Activated effector memory CD4-positive, alpha-beta T cell treated with Interleukin-2 at 50 U/mL for 16 hours (primary cell): ENCODE data around the gene RACGAP1.
A peak's percentile ranks its signal among the peaks of the same experiment; 100 is the strongest.
"Not testable (repeated sequence)": the region's sequence is repeated elsewhere in the genome, so short reads cannot be mapped to it uniquely, and the experiment has no call there.

Experiments
- DNase-seq: peaks from one replicate; pipeline ENCODE4 v3.0.0-alpha.2; 2020

RACGAP1 gene

GRCh38 chr12:50055831-50056638 is 30.7 kb upstream of the RACGAP1 start:
- DNase-seq = peak; percentile 40

GRCh38 chr12:50053583-50053982 is 28.3 kb upstream of the RACGAP1 start:
- no peak for DNase-seq

GRCh38 chr12:50052964-50053363 is 27.7 kb upstream of the RACGAP1 start:
- DNase-seq = no peak

- DNase-seq = no peak
Observed at GRCh38 chr12:50052544-50052943, 27.2 kb upstream of the RACGAP1 start.

GRCh38 chr12:50051101-50051806 is 26.0 kb upstream of the RACGAP1 start:
- DNase-seq = no peak

- no peak for DNase-seq
Observed at GRCh38 chr12:50050410-50051098, 25.3 kb upstream of the RACGAP1 start.

- DNase-seq = no peak
Observed at GRCh38 chr12:50050119-50050385, 24.8 kb upstream of the RACGAP1 start.

GRCh38 chr12:50049254-50050118 is 24.2 kb upstream of the RACGAP1 start:
- no peak for DNase-seq

- DNase-seq = no peak
Observed at GRCh38 chr12:50047693-50048250, 22.5 kb upstream of the RACGAP1 start.

- DNase-seq = no peak
Observed at GRCh38 chr12:50043854-50044253, 18.6 kb upstream of the RACGAP1 start.

GRCh38 chr12:50043308-50043707 is 18.0 kb upstream of the RACGAP1 start:
- DNase-seq = no peak

- DNase-seq = no peak
Observed at GRCh38 chr12:50042693-50043092, 17.4 kb upstream of the RACGAP1 start.

GRCh38 chr12:50041962-50042361 is 16.7 kb upstream of the RACGAP1 start:
- DNase-seq = no peak

- DNase-seq = no peak
Observed at GRCh38 chr12:50041062-50041860, 16.0 kb upstream of the RACGAP1 start.

GRCh38 chr12:50040657-50041056 is 15.4 kb upstream of the RACGAP1 start:
- no peak for DNase-seq

GRCh38 chr12:50039151-50039835 is 14.0 kb upstream of the RACGAP1 start:
- peak; percentile 64 for DNase-seq

- no peak for DNase-seq
Observed at GRCh38 chr12:50038336-50038735, 13.0 kb upstream of the RACGAP1 start.

GRCh38 chr12:50032854-50033581 is 7.7 kb upstream of the RACGAP1 start:
- DNase-seq = no peak

GRCh38 chr12:50032515-50032853 is 7.2 kb upstream of the RACGAP1 start:
- no peak for DNase-seq

GRCh38 chr12:50030449-50030848 is 5.2 kb upstream of the RACGAP1 start:
- not testable (repeated sequence) for DNase-seq

GRCh38 chr12:50026691-50027090 is 1.4 kb upstream of the RACGAP1 start:
- no peak for DNase-seq
